GM12872 (cell line): ENCODE measurements around the gene TNS1.

ENCODE experiments used
- TF ChIP-seq, protein P1 (sequence below): IDR thresholded peaks from 3 replicates; pipeline ENCODE4 v1.5.1; 2011; ENCODE audit warnings: low read depth, mild to moderate bottlenecking, low read length, moderate library complexity; ENCODE audit not compliant: insufficient read depth

TNS1 gene

GRCh38 chr2:218017211-218018053 is 14.6 kb upstream of the TNS1 start:
- TF ChIP-seq, protein P1, sequence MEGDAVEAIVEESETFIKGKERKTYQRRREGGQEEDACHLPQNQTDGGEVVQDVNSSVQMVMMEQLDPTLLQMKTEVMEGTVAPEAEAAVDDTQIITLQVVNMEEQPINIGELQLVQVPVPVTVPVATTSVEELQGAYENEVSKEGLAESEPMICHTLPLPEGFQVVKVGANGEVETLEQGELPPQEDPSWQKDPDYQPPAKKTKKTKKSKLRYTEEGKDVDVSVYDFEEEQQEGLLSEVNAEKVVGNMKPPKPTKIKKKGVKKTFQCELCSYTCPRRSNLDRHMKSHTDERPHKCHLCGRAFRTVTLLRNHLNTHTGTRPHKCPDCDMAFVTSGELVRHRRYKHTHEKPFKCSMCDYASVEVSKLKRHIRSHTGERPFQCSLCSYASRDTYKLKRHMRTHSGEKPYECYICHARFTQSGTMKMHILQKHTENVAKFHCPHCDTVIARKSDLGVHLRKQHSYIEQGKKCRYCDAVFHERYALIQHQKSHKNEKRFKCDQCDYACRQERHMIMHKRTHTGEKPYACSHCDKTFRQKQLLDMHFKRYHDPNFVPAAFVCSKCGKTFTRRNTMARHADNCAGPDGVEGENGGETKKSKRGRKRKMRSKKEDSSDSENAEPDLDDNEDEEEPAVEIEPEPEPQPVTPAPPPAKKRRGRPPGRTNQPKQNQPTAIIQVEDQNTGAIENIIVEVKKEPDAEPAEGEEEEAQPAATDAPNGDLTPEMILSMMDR = no peak

DNA sequence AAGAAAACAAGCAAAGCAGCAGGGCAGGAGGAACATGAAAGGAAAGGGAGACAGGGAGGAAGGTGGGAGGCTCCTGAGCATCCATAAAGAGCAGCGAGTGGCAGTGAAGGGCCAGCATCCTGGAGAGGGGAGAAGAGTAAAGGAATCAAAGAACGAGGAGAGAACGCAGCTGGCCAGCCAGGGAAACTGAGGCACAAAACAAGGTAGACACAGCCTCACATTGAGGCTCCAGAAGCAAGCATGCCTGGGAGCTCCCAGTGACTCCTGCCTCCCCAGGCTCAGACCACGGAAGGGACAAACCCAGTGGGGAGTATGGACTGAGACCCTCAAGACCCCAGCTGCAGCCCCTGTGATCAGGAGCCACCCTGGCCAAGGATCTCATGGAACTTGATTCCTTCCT is 14.0 kb upstream of the TNS1 start:
- TF ChIP-seq, protein P1 = no peak

DNA sequence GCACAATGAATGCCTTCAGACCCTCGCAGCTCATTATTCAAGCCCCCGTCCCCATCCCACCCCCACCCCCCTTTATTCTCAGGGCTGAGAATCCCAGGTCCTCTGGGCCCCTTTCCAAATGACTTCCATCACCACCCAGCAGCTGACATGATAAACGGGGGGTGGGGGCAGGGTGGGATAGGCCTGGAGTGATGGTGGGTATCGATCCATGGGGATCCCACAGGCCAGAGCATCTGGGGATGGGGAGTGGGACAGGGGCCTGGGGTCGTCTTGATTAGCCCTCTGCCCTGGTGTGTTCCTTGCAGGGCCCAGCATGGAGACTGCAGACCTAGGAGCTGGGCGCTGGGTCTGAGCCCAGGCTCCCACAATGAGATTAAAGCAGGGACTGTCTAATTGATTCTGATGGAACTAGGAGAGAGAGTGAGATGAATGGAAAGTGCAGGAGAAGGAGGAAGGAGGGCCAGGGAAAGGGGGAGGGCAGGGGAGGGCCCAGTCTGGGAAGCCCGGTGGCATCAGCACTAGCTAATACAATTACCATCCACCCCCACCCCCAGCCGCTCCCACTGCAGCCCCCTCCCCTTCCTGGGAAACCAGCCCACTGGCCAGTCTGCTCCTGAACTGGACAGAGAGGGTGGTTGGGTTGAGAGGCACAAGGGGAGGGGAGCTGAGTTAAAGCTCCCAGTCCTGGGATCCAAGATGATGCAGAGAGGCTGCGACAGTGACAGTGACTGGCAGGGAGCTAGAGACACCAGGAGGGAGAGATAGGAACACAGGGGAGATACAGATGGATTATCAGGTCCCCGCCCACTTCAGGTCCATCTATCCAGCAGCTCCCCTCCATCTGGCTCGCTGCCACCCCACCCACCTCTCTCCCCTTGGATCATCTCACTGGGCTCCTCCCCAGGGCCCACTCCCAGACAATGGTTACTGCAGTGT is 13.1 kb upstream of the TNS1 start:
- TF ChIP-seq, protein P1 = no peak

GRCh38 chr2:218014706-218015585 is 12.2 kb upstream of the TNS1 start:
- TF ChIP-seq, protein P1 = no peak

DNA sequence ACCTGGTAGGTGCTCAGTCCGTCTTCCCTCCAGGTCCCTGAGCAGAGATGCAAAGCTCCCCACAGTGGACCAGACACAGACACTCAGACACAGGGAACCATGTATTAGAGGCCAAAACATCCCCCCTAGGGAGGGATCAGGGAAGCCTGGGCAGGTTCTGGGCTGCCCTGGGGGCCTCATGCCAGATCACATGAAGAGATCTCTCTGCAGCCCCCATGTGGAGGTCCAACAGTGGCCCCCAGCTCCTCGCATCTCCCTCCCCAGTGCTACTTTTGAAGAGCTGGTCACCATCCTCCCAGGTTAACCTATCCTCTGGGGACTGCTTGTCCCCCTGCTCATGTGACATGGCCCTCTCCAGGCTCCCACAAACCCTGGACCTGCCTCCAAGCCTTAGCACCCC is 10.5 kb upstream of the TNS1 start:
- TF ChIP-seq, protein P1 = no peak

GRCh38 chr2:218012284-218012683 is 9.5 kb upstream of the TNS1 start:
- TF ChIP-seq, protein P1 = no peak
